ENCODE data around the gene SPATA18.
A peak's percentile ranks its signal among the peaks of the same experiment; 100 is the strongest.

SPATA18 gene

DNA sequence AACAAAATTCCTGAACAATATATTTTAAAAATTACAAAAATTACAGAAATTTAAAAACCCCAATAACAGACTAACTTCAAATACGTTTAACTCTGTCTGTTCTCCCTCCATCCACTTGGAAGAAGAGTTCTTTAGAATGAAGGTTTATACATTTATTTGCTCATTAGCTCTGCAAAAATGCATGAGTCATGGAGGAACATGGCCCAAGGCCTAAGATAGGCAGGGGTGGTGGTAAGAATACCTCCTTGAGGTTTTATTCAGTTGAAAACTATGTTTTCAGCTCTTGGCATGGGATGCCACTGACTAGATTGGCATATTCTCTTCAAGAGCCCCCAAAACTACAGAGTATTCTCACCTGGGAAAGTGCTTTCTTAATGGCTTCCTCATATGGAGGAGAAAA, 22.1 kb upstream of the SPATA18 start:
- TF ChIP-seq, protein P1, sequence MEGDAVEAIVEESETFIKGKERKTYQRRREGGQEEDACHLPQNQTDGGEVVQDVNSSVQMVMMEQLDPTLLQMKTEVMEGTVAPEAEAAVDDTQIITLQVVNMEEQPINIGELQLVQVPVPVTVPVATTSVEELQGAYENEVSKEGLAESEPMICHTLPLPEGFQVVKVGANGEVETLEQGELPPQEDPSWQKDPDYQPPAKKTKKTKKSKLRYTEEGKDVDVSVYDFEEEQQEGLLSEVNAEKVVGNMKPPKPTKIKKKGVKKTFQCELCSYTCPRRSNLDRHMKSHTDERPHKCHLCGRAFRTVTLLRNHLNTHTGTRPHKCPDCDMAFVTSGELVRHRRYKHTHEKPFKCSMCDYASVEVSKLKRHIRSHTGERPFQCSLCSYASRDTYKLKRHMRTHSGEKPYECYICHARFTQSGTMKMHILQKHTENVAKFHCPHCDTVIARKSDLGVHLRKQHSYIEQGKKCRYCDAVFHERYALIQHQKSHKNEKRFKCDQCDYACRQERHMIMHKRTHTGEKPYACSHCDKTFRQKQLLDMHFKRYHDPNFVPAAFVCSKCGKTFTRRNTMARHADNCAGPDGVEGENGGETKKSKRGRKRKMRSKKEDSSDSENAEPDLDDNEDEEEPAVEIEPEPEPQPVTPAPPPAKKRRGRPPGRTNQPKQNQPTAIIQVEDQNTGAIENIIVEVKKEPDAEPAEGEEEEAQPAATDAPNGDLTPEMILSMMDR (IDR thresholded peaks at IDR 0.05; ENCODE audit: control insufficient read depth, insufficient read depth, low read depth, low read length, missing control alignments): no peak
- H3K4me3 ChIP-seq (ENCODE audit: control insufficient read depth, low read depth, low read length): no peak overlapping the region
- peak; percentile 29 for DNase-seq (ENCODE audit: low read depth)

DNA sequence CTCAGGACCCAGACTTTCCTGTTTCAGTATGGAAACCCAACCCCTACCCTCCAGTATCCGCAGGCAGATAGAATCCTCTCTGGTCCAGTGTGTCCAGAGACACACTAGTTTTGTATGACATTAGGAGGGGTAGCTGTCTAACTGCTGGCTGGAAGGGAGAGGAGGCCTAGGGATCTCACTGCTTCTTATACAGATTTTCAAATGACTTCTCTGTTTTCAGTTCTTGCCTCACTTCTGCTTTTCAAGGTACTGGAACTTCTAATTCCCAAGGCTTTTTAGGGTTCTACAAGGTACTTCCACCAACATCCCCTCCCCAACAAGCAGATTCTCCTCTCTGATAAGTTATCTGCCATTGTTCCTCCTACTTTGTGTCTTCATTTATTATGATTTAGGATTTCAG, 19.1 kb upstream of the SPATA18 start:
- no peak for DNase-seq (ENCODE audit: low read depth)
- TF ChIP-seq, protein P1 (IDR thresholded peaks at IDR 0.05; ENCODE audit: control insufficient read depth, insufficient read depth, low read depth, low read length, missing control alignments): no peak

DNA sequence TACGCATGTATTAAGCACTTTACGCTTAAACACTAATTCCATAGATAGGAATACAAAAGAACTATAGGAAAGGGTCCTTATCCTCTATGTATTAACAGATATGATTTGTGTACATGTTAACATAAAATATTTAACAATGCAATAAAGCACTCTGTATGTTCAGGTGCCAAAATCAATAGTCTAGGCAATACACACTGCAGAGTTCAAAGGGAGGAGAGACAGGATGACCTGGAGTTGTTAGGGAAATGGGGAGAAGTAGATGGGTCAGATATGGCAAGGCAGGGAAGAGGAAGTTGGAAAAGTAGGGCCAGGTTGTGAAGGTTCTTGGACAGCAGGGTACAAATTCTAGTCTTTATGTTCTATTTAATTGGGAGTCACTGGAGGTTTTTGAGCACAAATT, 15.9 kb upstream of the SPATA18 start:
- DNase-seq (ENCODE audit: low read depth): no peak
- no peak overlapping the region for H3K4me3 ChIP-seq (ENCODE audit: control insufficient read depth, low read depth, low read length)

More for the DNA sequence above, 19.1 kb upstream of the SPATA18 start:
- no peak overlapping the region for H3K4me3 ChIP-seq (ENCODE audit: control insufficient read depth, low read depth, low read length)

DNA sequence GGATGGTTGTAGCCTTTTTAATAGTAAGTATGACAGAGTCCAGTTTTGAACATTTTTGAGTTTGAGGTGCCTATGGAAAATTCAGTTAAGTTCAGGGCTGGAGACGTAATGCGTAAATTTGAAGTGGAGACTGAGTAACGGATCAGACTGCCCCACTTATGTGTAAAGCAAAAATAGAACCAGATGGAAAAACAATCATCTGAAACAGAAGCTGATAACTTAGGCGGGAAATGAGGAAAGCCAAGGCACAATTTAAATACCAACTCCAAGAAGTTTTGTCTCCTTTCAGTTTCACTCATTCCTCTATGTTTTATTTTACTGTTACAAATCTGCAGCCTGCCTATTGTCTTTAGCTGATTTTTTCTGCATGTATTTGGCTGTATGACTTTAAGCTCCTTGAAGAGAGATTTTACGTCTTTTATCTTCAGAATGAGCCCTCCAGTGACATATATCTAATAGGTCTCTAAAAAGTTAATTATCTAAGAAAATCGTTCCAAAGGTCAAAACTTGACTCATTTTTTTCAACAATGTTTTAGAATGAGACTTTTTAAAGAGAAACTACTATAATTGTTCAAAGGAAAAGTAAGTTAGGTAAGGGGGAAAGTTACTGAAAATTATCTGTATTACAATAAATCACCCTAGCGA, 14.1 kb upstream of the SPATA18 start:
- TF ChIP-seq, protein P1 (IDR thresholded peaks at IDR 0.05; ENCODE audit: control insufficient read depth, insufficient read depth, low read depth, low read length, missing control alignments): no peak
- DNase-seq (ENCODE audit: low read depth): no peak
- H3K4me3 ChIP-seq (ENCODE audit: control insufficient read depth, low read depth, low read length): peak overlapping the region; percentile 80

More for the DNA sequence above, 15.9 kb upstream of the SPATA18 start:
- TF ChIP-seq, protein P1 (IDR thresholded peaks at IDR 0.05; ENCODE audit: control insufficient read depth, insufficient read depth, low read depth, low read length, missing control alignments): no peak

DNA sequence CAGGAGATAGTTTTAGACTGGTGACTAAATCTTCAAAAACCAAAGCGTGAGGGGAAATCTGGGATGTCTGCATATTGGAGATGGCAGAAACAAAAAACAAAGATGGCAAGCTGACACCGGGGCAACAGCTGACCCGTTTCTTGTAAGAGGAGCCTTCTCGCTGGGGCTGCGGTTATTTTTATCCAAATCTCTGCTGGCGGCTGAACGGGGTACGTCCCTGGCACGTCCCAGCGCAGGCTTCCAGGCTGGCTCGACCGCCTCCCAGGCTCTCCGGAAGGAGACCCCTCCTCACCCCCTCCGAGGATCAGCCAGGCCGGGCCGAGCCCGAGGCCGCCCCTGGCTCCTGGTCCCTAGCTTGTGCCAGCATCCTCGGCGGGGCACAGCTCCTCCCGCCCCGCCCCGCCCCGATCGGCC, 13.4 kb upstream of the SPATA18 start:
- TF ChIP-seq, protein P1 (IDR thresholded peaks at IDR 0.05; ENCODE audit: control insufficient read depth, insufficient read depth, low read depth, low read length, missing control alignments): no peak
- no peak for DNase-seq (ENCODE audit: low read depth)

DNA sequence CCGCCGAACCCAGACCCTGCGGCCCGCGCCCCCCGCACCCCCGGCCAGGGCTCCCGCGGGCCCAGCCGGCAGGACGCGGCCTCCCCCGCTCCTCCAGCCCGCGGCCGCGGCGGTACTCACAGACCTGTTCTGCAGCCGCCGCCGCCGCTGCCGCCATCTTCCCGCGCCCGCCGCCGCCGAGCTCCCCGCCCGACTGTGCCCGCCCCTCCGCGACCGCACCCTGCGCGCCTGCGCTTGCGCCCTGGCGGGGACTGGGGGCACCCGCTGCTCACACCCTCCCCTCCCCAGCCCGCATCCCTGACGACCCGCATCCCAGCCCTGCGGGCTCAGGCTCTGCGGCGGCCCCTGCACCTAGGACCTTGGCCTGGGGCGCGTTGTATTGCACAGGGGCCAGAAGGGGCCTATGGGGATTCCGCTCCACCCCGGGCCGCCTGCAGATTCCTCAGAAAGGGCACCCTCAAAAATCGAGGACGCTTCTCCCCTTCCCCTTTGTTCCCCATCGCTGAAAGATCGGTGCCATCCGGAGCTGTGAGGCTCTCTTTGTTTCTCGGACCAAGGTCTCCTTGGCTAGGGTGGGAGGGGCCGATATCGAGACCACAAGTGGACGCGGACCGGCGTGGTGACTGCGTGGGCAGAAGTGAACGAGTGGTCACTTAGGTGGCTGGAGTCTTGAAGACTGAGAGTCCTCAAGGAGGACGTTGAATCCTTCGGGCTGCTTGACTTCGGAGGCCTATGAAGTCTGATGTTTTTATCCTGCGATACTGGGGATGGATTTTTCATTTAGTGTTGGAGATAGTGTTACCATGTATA, 12.8 kb upstream of the SPATA18 start, which contains the start of gene SGCB:
Gene SGCB, minus strand, starts transcription at position 197 of the 810 bp plus-strand sequence. Its CDS starts 40 bp downstream, at position 157.
- H3K4me3 ChIP-seq (ENCODE audit: control insufficient read depth, low read depth, low read length): peak within 1 kb of the TSS; percentile 80
- TF ChIP-seq, protein P1 (IDR thresholded peaks at IDR 0.05; ENCODE audit: control insufficient read depth, insufficient read depth, low read depth, low read length, missing control alignments): no peak
- DNase-seq (ENCODE audit: low read depth): no peak

More for the DNA sequence above, 13.4 kb upstream of the SPATA18 start:
- peak overlapping the region; percentile 80 for H3K4me3 ChIP-seq (ENCODE audit: control insufficient read depth, low read depth, low read length)

Measured in AG09309 (cell line).